Measurements from ENCODE around the gene SFMBT1.

- TF ChIP-seq ZBTB33 (IDR thresholded peaks at IDR 0.05) (no peak), YY1 (IDR thresholded peaks at IDR 0.05) (no peak), REST (IDR thresholded peaks at IDR 0.05) (no peak), MAX (IDR thresholded peaks at IDR 0.05) (no peak), TAF1 (conservative IDR thresholded peaks at IDR 0.05) (no peak), EGR1 (IDR thresholded peaks at IDR 0.05; ENCODE audit: low read depth in 2 of 2) (no peak), JUND (IDR thresholded peaks at IDR 0.05) (no peak), RXRA (IDR thresholded peaks at IDR 0.05) (no peak), GABPA (IDR thresholded peaks at IDR 0.05 in 1 of 2, conservative IDR thresholded peaks at IDR 0.05 in 1 of 2) (no peak), RAD21 (IDR thresholded peaks at IDR 0.05) (no peak)
- TF ChIP-seq, protein P1, sequence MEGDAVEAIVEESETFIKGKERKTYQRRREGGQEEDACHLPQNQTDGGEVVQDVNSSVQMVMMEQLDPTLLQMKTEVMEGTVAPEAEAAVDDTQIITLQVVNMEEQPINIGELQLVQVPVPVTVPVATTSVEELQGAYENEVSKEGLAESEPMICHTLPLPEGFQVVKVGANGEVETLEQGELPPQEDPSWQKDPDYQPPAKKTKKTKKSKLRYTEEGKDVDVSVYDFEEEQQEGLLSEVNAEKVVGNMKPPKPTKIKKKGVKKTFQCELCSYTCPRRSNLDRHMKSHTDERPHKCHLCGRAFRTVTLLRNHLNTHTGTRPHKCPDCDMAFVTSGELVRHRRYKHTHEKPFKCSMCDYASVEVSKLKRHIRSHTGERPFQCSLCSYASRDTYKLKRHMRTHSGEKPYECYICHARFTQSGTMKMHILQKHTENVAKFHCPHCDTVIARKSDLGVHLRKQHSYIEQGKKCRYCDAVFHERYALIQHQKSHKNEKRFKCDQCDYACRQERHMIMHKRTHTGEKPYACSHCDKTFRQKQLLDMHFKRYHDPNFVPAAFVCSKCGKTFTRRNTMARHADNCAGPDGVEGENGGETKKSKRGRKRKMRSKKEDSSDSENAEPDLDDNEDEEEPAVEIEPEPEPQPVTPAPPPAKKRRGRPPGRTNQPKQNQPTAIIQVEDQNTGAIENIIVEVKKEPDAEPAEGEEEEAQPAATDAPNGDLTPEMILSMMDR (IDR thresholded peaks at IDR 0.05; ENCODE audit: low read depth, low read length, missing input control) = no peak
- TF ChIP-seq, protein P2, sequence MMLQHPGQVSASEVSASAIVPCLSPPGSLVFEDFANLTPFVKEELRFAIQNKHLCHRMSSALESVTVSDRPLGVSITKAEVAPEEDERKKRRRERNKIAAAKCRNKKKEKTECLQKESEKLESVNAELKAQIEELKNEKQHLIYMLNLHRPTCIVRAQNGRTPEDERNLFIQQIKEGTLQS (IDR thresholded peaks at IDR 0.05) = no peak
Observed at GRCh38 chr3:53028641-53029040, 17.2 kb downstream of the SFMBT1 start.

Measured in liver (tissue), 3 donors.